Measurements from ENCODE around the gene GNG8. TPM values are rescaled to one million over a fixed set of nuclear protein-coding genes. Genes with fewer than 3 reads are reported as not detected.

Gene GNG8
- total RNA-seq: not detected

GRCh38 chr19:46635920-46636761 is at the start of gene GNG8:
Gene GNG8, minus strand, starts transcription at chr19:46636202. Its CDS starts 1,520 bp downstream, at chr19:46634682.
- DNase-seq: no peak

- no peak for DNase-seq
Observed at GRCh38 chr19:46685189-46685588, 49.2 kb upstream of the GNG8 start.

GRCh38 chr19:46678110-46678732 is 42.2 kb upstream of the GNG8 start:
- DNase-seq: peak; percentile 33

- DNase-seq: no peak
Observed at GRCh38 chr19:46674416-46675178, 38.6 kb upstream of the GNG8 start.

GRCh38 chr19:46670813-46671212 is 34.8 kb upstream of the GNG8 start:
- DNase-seq: no peak

- DNase-seq: no peak
Observed at GRCh38 chr19:46668662-46669061, 32.7 kb upstream of the GNG8 start.

- DNase-seq: no peak
Observed at GRCh38 chr19:46665072-46665471, 29.1 kb upstream of the GNG8 start.

GRCh38 chr19:46661735-46662592 is 26.0 kb upstream of the GNG8 start:
- DNase-seq: peak; percentile 67

GRCh38 chr19:46661020-46661731 is 25.2 kb upstream of the GNG8 start, which contains the start of gene DACT3:
Gene DACT3, minus strand, starts transcription at chr19:46661182. Its CDS starts 118 bp downstream, at chr19:46661064.
- DNase-seq: peak; percentile 100

GRCh38 chr19:46660551-46661019 is 24.6 kb upstream of the GNG8 start:
- DNase-seq: no peak

GRCh38 chr19:46660008-46660517 is 24.1 kb upstream of the GNG8 start:
- DNase-seq: peak; percentile 5

GRCh38 chr19:46659151-46660007 is 23.4 kb upstream of the GNG8 start:
- DNase-seq: no peak

- no peak for DNase-seq
Observed at GRCh38 chr19:46656541-46656940, 20.5 kb upstream of the GNG8 start.

GRCh38 chr19:46654621-46655152 is 18.7 kb upstream of the GNG8 start:
- DNase-seq: no peak

- DNase-seq: no peak
Observed at GRCh38 chr19:46650445-46650844, 14.4 kb upstream of the GNG8 start.

- DNase-seq: no peak
Observed at GRCh38 chr19:46648961-46649960, 13.3 kb upstream of the GNG8 start.

- no peak for DNase-seq
Observed at GRCh38 chr19:46648060-46648960, 12.3 kb upstream of the GNG8 start.

- DNase-seq: no peak
Observed at GRCh38 chr19:46646402-46646801, 10.4 kb upstream of the GNG8 start.

Measured in effector CD4-positive, alpha-beta T cell (primary cell).